HT1080 (cell line): ENCODE data around the gene MRE11. TPM values are rescaled to one million over a fixed set of nuclear protein-coding genes. Genes with fewer than 3 reads are reported as not detected.

ENCODE experiments used
- small RNA-seq: library from RNA; depleted of rRNA; stranded (forward); fragments of <200 nt; gene quantifications from one replicate; pipeline ENCODE3, GENCODE V24; 2014
- total RNA-seq: library from RNA; depleted of rRNA; stranded (reverse); fragments of >200 nt; shearing (Covaris generic); gene quantifications from 2 replicates; pipeline ENCODE4 v1.2.3, GENCODE V29; 2014; rRNA removed

MRE11 gene
- total RNA-seq, 1 experiment from 2014 or later = 19.3 TPM

Small RNA genes lying within 50 kb of the gene (small RNA-seq; reads per million reads assigned to genes)
- not detected for gene MIR548L

Other genes starting within 250 kb of the MRE11 start
- gene IZUMO1R, start 189.3 kb downstream of the MRE11 start, total RNA-seq = 0.11 TPM in 1 of 2 replicates, not detected in the other
- gene GPR83, start 92.4 kb downstream of the MRE11 start, total RNA-seq = 0.05 TPM in 1 of 2 replicates, not detected in the other
- gene ANKRD49, start 140 bp upstream of the MRE11 start, total RNA-seq = 4.3 and 7.9 TPM in 2 replicates
- gene C11orf97, start 18.6 kb upstream of the MRE11 start, total RNA-seq = not detected in 2 replicates
- gene FUT4, start 50.1 kb upstream of the MRE11 start, total RNA-seq = 1.8 and 2.3 TPM in 2 replicates
- 0.03 and 0.43 TPM in 2 replicates for gene PIWIL4, start 73.5 kb upstream of the MRE11 start, total RNA-seq